ENCODE results near the gene EIF4G1. TPM values are rescaled to one million over a fixed set of nuclear protein-coding genes. Genes with fewer than 3 reads are reported as not detected.

Gene EIF4G1
- polyA plus RNA-seq, 1 donor: 197 TPM

- no peak for DNase-seq
Observed at GRCh38 chr3:184368116-184368515, 53.7 kb downstream of the EIF4G1 start.

DNA sequence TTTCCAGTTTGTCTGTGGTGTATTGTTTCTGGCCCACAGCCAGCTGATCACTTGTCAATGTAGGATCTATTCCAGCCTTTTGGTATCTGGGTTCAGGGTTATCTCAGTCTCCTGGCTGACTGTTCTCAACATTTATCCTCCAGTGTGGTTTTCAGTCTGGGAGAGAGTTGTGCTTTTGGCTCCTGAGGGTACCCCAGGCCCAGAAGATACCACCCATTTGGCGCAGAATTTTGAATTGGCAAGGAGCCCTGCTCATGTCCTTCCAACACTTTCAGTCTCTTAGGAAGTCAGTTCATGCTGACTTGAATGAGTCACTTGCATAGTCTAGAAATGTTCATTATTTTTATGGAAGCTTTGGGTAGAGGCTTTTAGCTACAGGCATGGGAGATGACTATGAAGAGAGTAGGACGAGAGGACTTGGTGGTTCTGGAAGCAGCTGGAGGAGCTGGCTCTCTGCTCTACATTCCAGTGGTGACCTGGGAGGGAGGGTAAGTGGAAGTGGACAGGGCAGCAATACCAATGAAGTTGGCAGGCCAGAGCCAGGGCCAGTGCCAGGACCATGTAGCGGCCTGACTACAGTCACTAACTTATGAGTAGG, 54.3 kb downstream of the EIF4G1 start:
- no peak for DNase-seq

- DNase-seq: peak; percentile 89
Observed at GRCh38 chr3:184371570-184372018, 57.2 kb downstream of the EIF4G1 start.

GRCh38 chr3:184372296-184372821, 58.0 kb downstream of the EIF4G1 start:
- no peak for DNase-seq

- no peak for DNase-seq
Observed at GRCh38 chr3:184372911-184373310, 58.5 kb downstream of the EIF4G1 start.

- no peak for DNase-seq
Observed at GRCh38 chr3:184373422-184373821, 59.0 kb downstream of the EIF4G1 start.

DNA sequence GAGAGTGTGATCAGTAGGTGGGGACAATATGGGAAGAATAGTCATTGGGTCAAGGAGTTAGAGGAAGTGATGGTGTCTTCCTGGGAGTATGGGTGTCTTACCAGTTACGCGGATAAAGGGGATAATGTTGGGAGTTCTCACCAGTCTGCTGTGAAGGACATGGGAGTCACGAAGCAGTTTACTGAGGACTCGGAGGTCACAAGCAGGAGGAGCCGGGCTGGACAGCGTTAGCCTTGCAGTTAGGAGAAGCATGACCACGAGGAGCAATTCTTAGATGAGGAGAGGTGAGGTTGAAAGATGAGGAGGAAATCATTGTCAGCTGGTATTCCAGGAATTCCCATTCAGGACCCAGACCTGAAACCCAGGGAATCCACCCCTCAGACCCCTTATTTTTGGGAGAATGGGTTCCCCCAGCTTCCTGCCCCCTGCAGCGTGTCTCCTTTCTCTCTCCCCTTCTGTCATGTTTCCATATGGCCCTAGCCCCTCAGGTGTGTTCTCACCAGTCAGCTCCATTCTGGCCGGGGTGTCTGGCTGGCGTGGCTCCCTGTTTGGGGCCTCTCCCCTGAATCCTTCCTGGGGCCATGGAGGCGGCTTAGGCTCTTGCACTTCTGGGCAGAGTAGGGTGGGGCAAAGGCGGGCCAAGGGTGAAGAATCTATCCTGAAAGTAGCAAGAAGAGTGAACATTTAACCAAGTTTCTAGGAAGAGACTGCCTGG, 61.5 kb downstream of the EIF4G1 start:
- no peak for DNase-seq

- no peak for DNase-seq
Observed at GRCh38 chr3:184377374-184377773, 63.0 kb downstream of the EIF4G1 start.

DNA sequence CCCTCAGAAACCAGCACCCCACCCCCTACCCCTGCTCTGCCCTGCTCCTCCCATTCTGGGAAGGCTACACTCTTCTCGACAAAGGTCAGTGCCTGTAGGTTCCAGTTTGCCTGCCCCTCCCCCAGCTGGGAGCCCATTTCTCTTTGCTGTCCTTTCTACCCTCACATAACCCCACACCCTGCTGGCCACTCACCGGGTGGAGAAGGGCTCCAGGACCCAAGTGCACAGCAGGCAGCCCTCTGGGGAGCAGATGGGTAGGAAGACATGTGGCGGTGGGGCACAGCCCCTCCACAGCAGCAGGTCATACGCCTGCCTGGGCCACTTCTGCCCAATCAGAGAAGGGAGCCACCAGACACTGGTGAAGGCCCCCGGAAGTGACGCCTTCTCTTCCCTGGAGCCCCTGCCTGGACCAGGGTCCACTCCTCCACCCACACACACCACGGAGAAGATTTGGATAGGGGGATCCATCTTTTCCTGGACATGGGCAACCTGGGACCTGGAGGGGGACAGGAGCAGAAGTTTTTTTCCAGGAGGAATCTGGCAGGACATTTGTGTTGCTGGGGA, 63.6 kb downstream of the EIF4G1 start, which contains the start of gene THPO:
Gene THPO (minus strand): TSS at position 326 of the 564 bp plus-strand sequence. CDS start 1,948 bp downstream, outside the sequence.
- no peak for DNase-seq

- no peak for DNase-seq
Observed at GRCh38 chr3:184378651-184379357, 64.4 kb downstream of the EIF4G1 start.

- DNase-seq: no peak
Observed at GRCh38 chr3:184379358-184380184, 65.2 kb downstream of the EIF4G1 start, which contains the start of gene CHRD. Gene CHRD, plus strand, starts transcription at chr3:184380054. Its CDS starts 265 bp downstream, at chr3:184380319.

GRCh38 chr3:184380185-184380626, 65.8 kb downstream of the EIF4G1 start:
- peak; percentile 88 for DNase-seq

DNA sequence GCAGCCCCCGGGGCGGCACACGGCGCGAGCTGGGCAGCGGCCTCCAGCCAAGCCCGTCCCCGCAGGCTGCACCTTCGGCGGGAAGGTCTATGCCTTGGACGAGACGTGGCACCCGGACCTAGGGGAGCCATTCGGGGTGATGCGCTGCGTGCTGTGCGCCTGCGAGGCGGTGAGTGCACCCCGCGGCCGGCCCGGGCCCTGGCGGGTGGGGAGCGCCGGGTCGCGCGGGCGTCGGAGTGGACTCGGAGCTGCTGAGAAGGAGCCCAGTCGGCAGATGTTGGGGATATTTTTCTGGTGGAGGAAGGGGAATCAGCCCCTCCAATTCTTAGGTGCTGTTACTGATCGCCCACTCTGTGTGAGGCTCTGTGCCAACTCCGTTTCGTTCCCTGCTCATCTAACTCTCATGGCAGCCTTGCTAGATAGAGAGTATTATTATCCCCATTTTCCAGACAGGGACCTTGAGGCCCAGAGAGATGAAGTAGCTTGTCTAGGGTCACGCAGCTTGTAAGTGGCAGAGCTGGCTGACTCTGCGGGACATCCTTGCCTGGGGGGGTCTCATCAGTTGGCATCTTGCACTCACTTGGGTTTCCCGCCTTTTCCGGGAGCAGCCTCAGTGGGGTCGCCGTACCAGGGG, 66.3 kb downstream of the EIF4G1 start:
- no peak for DNase-seq

DNA sequence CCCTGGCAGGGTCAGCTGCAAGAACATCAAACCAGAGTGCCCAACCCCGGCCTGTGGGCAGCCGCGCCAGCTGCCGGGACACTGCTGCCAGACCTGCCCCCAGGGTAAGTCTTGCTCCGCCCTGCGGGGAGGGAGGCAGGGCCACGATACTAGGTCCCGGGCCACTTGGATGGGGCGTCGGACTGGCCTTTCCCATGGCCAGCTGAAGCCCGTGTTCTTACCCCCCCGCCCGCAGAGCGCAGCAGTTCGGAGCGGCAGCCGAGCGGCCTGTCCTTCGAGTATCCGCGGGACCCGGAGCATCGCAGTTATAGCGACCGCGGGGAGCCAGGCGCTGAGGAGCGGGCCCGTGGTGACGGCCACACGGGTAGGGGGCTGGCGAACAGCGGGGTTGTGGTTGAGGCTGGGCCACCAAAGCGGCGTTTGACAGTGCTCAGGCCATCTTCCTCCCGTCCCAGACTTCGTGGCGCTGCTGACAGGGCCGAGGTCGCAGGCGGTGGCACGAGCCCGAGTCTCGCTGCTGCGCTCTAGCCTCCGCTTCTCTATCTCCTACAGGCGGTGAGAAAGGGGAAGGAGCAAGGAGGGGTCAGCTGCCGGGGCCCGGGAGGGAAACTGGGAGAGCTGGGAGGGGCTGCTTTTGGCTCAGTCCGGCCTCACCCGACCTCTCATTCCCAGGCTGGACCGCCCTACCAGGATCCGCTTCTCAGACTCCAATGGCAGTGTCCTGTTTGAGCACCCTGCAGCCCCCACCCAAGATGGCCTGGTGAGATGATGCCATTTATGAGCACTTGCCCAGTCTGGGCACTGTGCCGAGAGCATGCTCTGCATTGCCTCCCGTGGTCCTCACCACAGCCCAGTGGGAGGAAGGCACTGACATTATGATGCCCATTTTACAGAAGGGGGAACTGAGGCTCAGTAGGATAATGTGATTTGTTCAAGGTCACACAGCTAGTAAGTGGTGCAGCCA, 67.1 kb downstream of the EIF4G1 start:
- no peak for DNase-seq

DNA sequence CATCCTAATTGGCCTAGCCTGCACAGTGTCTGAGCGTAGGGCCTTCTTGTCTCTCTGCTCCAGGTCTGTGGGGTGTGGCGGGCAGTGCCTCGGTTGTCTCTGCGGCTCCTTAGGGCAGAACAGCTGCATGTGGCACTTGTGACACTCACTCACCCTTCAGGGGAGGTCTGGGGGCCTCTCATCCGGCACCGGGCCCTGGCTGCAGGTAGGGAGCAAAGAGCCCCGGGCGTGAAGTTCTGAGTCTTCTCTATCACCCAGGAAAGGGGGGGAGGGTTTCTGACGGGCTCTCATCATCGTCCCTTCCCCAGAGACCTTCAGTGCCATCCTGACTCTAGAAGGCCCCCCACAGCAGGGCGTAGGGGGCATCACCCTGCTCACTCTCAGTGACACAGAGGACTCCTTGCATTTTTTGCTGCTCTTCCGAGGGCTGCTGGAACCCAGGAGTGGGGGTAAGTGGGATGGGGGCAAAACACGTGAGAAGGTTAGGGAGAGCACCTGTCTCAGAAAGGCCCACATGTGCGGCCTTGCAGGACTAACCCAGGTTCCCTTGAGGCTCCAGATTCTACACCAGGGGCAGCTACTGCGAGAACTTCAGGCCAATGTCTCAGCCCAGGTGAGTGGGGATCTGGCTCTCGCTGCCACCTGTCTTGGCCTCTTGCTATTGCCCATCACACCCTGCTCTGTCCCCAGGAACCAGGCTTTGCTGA, 68.1 kb downstream of the EIF4G1 start:
- no peak for DNase-seq

- DNase-seq: no peak
Observed at GRCh38 chr3:184383033-184383740, 68.8 kb downstream of the EIF4G1 start.

DNA sequence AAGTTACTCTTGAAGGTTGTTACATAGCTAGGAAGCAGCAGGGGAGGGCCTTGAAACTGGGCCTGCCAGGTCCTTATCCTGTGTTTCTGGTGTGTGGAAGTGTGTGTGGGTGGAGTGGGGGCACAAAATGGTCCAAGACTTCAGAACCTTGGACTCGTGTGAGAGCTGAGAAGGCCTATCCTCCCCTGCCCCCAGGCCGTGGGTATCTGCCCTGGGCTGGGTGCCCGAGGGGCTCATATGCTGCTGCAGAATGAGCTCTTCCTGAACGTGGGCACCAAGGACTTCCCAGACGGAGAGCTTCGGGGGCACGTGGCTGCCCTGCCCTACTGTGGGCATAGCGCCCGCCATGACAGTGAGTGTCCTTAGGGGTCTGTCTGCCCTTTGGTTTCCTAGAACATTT, 69.9 kb downstream of the EIF4G1 start:
- no peak for DNase-seq
